ENCODE results near the gene VAPA.

Gene VAPA

DNA sequence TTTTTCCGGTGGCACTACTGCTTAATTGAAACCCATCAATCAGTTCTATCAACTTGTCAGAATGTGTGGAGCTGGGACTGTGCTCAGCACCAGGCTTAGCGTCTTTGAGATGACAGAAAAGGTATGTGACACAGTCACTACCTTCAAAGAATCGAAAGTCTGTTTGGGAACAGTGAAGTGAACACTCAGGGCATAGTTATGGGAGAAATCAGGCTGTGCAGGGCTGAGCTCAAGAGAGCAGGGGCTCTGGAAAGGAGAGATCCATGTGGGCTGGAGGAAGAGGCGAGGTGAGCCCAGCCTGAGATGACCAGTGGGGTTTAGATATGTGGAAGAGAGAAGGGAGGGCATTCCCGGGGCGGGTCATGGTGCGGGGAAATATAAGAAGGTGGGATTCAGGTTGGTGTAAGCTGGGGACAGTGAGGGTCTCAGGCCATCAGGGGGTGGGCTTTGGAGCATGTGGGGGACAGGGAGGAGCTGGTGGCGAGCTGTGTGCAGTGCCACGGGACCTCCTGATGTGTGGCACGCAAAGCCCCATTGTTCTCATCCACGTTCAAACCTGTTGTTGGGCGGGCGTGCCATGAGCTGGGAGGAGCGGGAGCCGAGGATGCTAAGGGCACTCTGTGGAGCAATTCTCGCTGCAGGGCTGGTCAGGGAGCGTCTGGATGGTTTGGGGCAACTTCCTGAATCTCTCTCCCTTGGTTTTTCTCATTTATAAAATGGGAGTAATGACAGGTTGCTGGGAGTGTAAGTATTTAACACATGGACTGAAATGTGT, 72.5 kb downstream of the VAPA start:
- DNase-seq (ENCODE audit: low read depth in 1 of 2, low spot score in 1 of 2), result no peak
- in situ Hi-C loops (cut with HindIII; ENCODE audit: low pct_unique_long_range_greater_than_20kb, low sequenced_read_pairs), result no loop called here
- TF ChIP-seq JUND (IDR thresholded peaks at IDR 0.05; ENCODE audit: low read depth), result no peak

DNA sequence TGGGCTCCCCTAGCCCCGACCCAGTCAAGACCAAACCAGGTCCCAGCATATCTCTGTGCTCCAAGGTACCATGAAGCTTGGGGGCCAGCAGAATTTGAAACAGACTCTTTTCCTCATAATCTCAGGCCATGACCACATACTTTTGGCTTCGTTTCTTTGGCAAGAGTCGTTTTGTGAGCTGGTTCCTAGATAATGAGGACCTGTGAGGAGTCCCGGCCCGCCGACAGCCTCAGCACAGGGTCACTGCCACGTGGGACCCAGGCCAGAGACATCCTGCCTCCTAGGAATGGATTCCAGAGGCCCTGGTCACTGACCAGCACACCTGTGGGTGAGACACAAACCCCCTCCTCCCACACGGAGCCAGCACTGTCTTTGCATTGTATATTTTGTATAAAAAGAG, 73.5 kb downstream of the VAPA start:
- no peak for DNase-seq (ENCODE audit: low read depth in 1 of 2, low spot score in 1 of 2)

GRCh38 chr18:9987931-9988330, 74.1 kb downstream of the VAPA start:
- in situ Hi-C loops (cut with HindIII; ENCODE audit: low pct_unique_long_range_greater_than_20kb, low sequenced_read_pairs), result no loop called here
- peak in 1 of 2 experiments; percentile 72 for DNase-seq (ENCODE audit: low read depth in 1 of 2, low spot score in 1 of 2)

More for the DNA sequence above, 73.5 kb downstream of the VAPA start:
- TF ChIP-seq JUND (IDR thresholded peaks at IDR 0.05; ENCODE audit: low read depth), result no peak
- in situ Hi-C loops (cut with HindIII; ENCODE audit: low pct_unique_long_range_greater_than_20kb, low sequenced_read_pairs), result no loop called here

DNA sequence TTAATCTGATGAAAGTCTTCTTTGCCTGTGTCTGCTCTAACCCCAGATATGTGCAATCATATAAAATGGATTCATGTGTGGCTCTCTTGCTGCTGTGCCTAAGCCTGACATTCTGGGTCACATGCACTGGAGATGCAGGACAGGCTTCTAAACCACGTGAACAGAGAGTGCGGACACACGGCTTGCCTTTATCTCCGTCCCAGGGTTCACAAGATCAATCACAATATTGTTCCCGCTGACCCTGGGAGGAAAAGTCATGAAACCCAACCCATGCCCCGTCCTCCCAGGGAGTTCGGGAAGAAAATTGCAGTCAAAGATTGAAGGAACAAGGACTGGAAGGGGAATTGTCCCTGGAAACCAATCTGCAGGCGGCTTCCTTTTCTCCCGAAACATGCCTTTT, 74.8 kb downstream of the VAPA start:
- no peak for TF ChIP-seq JUND (IDR thresholded peaks at IDR 0.05; ENCODE audit: low read depth)
- in situ Hi-C loops (cut with HindIII; ENCODE audit: low pct_unique_long_range_greater_than_20kb, low sequenced_read_pairs), result no loop called here
- DNase-seq (ENCODE audit: low read depth in 1 of 2, low spot score in 1 of 2), result no peak

More at GRCh38 chr18:9987931-9988330, 74.1 kb downstream of the VAPA start:
- TF ChIP-seq JUND (IDR thresholded peaks at IDR 0.05; ENCODE audit: low read depth), result no peak

DNA sequence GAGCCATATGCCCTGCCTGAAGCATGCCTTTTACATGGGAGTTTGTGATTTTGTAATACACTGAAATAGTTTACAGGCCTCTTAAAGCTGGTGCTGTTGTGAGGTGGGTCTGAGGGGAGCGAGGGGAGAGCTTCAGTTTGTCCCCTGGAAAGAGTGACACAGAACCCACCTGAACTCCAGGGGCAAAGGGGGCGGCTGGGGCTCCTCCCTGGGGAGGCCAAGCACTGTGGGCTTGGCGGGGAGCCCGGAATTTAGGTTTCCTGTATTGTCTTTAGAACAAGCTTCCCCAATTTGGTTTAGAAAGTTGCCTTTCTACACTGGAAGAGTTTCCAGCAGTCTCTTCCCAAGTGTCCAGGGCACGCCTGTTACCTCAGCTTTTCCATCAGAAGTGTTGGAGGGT, 75.7 kb downstream of the VAPA start:
- in situ Hi-C loops (cut with HindIII; ENCODE audit: low pct_unique_long_range_greater_than_20kb, low sequenced_read_pairs), result no loop called here
- no peak for DNase-seq (ENCODE audit: low read depth in 1 of 2, low spot score in 1 of 2)
- no peak for TF ChIP-seq JUND (IDR thresholded peaks at IDR 0.05; ENCODE audit: low read depth)

DNA sequence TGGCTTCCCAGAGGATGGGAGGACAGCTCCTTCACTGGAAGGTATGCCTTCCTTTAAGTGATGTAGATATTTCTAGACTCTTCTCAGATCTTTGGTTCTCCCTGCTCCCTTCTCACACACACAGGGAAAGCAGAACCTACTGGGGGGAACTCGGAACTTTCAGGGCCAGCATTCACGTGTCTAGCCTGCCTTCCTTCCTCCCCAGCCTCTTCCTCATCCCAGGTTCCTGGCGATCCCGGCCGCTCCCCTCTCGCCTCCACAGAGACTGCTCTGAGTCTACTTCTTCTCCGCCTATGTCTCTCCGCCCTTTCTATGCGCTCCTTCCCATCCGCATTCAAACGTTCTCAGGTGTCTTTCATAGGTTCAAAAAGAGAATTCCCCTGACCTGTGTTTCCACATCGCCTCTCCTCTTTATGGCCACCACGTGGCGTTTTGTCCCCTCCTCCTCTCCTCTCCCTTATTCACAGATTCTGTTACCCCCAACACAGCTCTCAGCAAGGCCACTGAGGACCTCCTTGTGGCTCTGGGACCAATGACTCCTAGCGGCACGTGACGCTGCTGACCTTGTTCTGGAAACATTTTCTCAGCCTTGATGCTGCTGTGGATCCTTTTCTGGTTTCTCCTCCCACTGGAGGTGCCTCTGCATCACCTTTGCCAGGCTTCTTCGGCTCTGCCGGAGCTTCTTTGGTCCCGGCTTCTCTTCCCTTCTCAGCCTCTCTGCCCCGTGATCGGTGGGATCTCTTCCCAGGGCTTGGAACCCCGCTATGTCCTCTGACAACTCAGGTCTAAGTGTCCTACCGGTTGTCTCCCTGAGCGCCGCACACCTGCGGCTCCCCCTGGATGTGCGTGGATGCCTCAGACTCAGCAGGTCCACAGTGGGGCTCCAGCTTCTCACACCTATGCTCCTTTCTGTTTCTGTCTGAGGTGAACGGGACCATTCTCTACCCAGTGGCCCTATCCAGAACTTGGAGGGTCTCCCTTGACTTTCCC, 77.5 kb downstream of the VAPA start:
- in situ Hi-C loops (cut with HindIII; ENCODE audit: low pct_unique_long_range_greater_than_20kb, low sequenced_read_pairs), result no loop called here
- no peak for TF ChIP-seq JUND (IDR thresholded peaks at IDR 0.05; ENCODE audit: low read depth)
- no peak for DNase-seq (ENCODE audit: low read depth in 1 of 2, low spot score in 1 of 2)

DNA sequence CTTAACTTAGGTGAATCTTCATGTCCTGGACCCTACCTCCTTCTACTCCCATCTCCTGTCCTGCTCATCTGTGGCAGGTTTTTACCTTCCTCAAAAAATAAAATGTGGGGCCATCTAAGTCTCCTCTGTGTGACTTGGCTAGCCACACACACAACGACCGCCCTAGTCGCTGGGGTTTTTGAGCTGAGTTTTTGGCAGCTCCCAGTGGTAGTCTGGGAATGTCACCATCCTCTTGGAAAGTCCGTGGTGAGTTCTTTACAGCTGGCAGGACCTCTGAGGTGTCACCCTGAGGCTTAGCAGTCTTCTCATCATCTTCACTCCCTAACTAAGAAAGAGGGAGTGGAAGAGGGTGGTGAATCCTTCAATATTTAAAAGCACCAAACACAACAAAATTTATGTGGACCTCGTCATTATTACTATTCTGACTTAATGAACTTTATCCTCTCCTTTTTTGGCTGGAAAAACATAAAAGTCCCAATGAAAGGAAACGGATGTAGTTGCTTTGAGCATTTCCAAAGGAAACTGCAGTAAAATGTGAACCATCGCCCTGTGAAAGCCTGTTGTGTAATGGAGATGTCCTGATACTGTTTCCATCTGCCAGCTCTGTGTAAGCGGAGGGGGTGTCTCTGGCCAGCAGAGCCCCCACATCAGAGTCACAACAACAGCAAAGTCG, 78.6 kb downstream of the VAPA start:
- TF ChIP-seq JUND (IDR thresholded peaks at IDR 0.05; ENCODE audit: low read depth), result no peak
- DNase-seq (ENCODE audit: low read depth in 1 of 2, low spot score in 1 of 2), result no peak
- in situ Hi-C loops (cut with HindIII; ENCODE audit: low pct_unique_long_range_greater_than_20kb, low sequenced_read_pairs), result no loop called here

GRCh38 chr18:9992973-9993520, 79.2 kb downstream of the VAPA start:
- in situ Hi-C loops (cut with HindIII; ENCODE audit: low pct_unique_long_range_greater_than_20kb, low sequenced_read_pairs), result no loop called here
- no peak for TF ChIP-seq JUND (IDR thresholded peaks at IDR 0.05; ENCODE audit: low read depth)
- DNase-seq (ENCODE audit: low read depth in 1 of 2, low spot score in 1 of 2), result no peak

- DNase-seq (ENCODE audit: low read depth in 1 of 2, low spot score in 1 of 2), result no peak
- TF ChIP-seq JUND (IDR thresholded peaks at IDR 0.05; ENCODE audit: low read depth), result no peak
- in situ Hi-C loops (cut with HindIII; ENCODE audit: low pct_unique_long_range_greater_than_20kb, low sequenced_read_pairs), result no loop called here
Measured at GRCh38 chr18:9993521-9994025, 79.8 kb downstream of the VAPA start.

DNA sequence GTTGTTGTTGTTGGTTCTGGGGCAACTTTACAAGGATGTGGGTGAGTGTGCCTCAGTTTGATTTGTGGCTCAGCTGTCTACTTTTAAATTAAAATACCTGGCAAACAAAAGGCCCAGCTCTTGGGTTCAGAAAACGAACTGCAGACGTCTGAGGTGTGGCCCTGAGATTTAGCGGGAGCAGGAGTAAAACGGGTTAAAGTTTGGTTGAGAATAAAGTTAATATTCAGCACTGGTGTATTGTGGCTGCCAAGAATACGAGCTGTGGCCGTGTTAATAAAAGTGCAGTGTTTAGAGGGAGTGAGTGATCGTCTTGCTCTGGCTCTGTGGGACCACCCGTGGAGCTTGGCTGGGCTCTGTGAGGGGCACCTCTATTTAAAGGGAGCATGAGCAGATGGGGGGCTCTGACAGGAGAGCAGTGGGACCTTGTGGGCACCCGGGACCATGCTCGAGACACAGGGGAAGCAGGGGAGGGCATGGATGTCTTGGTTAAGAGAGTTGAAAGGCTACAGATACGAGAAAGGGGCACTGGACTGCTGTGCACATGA, 80.3 kb downstream of the VAPA start:
- in situ Hi-C loops (cut with HindIII; ENCODE audit: low pct_unique_long_range_greater_than_20kb, low sequenced_read_pairs), result no loop called here
- DNase-seq (ENCODE audit: low read depth in 1 of 2, low spot score in 1 of 2), result no peak
- no peak for TF ChIP-seq JUND (IDR thresholded peaks at IDR 0.05; ENCODE audit: low read depth)

DNA sequence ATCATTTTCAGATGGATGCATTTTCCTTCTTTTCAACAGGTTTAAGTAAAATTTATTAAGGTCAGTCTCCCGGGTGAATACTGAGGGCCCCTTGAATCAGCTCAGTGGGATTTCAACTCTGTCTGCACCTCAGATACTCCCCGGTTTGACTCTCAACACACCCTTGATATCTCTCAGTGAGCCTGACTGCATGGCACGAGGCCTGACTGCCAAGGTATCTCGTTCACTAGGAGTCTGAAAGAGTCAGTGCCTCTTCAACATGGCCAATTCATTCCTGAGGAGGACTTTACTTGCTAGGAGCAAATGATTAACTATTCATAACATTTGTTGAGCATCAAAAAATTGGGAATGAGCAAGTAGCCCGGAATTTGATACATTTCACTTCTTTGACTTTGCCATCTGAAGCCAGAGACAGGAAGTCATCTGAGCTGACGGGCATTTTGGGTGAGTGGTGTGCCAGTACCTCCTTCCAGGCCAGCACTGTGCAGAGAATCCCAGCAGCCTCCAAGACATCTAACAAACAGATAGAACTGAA, 81.0 kb downstream of the VAPA start:
- TF ChIP-seq JUND (IDR thresholded peaks at IDR 0.05; ENCODE audit: low read depth), result no peak
- no peak for DNase-seq (ENCODE audit: low read depth in 1 of 2, low spot score in 1 of 2)
- in situ Hi-C loops (cut with HindIII; ENCODE audit: low pct_unique_long_range_greater_than_20kb, low sequenced_read_pairs), result no loop called here

DNA sequence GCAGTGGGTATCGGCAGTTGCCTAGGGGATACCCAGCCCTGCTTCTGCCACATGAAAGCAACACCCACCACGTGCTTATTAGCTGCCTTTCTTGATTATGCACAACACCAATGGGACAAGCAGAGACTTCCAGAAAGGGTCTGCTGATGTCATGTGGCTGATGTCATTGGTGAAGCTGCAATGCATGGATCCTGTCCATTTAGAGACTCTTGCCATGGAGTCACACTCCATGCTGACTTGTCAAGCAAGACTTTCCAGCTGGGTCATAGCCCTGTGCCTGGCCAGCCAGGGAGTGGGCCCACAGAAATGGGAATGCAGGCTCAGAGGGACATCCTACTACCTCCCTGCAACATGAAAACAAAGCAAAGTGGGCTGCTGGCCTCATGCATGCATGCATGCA, 81.8 kb downstream of the VAPA start:
- TF ChIP-seq JUND (IDR thresholded peaks at IDR 0.05; ENCODE audit: low read depth), result no peak
- no peak for DNase-seq (ENCODE audit: low read depth in 1 of 2, low spot score in 1 of 2)
- in situ Hi-C loops (cut with HindIII; ENCODE audit: low pct_unique_long_range_greater_than_20kb, low sequenced_read_pairs), result no loop called here

All from T47D (cell line).